ENCODE results near the gene SLC45A3.
A peak's percentile ranks its signal among the peaks of the same experiment; 100 is the strongest.

Gene SLC45A3

GRCh38 chr1:205619376-205619775, 60.9 kb downstream of the SLC45A3 start:
- H3K79me2 ChIP-seq (ENCODE audit: control insufficient read depth, insufficient read depth, low read length, unreplicated experiment), result peaks cover 9% of the 10 kb centered on the region
- peaks cover 18% of the 10 kb centered on the region; the same call in 1 of the 2 replicates for H3K36me3 ChIP-seq (ENCODE audit: insufficient read depth, low read length)
- H3K4me1 ChIP-seq (ENCODE audit: control insufficient read depth, insufficient read depth, low read length, unreplicated experiment), result peaks cover 2% of the 10 kb centered on the region

DNA sequence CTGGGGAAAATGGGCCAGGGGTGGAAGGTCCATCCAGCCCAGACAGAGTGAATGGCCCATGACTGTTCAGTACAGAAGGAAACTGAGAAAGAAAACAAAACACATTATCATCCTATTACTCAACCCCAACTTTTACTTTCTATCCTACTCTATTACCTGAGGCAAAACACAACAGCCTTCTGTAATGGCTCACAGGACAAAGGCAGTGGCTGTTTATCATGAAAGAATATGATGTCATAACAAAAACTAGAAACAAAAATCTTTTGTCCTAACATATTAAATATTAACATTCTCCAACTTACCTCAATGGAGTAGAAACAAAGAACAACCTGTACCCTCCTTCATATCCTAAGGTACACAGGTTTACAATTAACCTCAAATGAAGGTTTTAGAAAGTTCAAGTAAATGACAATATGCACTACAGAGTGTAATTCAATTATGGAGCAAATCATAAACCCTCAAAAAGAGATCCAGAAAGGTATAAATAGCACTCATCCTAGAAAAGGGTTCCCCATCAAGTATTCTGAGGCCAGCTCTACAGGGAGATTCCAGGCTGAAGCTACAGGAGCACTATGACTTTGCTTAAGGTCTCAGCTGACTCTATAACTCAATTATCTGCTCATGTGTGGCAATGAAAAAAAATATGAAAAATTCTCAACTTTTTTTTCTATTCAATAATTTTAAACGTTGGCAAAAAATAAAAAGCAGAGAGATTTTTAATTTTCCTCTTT, 63.6 kb downstream of the SLC45A3 start:
- H3K27me3 ChIP-seq (ENCODE audit: insufficient read depth, low read length), result no peaks in the 10 kb centered on the region
- H3K79me2 ChIP-seq (ENCODE audit: control insufficient read depth, insufficient read depth, low read length, unreplicated experiment), result no peaks in the 10 kb centered on the region
- H3K27ac ChIP-seq (ENCODE audit: low read depth, low read length), result no peak overlapping the region
- no peak overlapping the region for H2AFZ ChIP-seq (ENCODE audit: low read length, unreplicated experiment)
- no peak overlapping the region for H3K4me3 ChIP-seq (ENCODE audit: low read depth, low read length)
- H3K36me3 ChIP-seq (ENCODE audit: insufficient read depth, low read length), result peaks cover 25% of the 10 kb centered on the region; the same call in 1 of the 2 replicates
- H3K4me1 ChIP-seq (ENCODE audit: control insufficient read depth, insufficient read depth, low read length, unreplicated experiment), result peaks cover 2% of the 10 kb centered on the region

More at GRCh38 chr1:205619376-205619775, 60.9 kb downstream of the SLC45A3 start:
- no peak overlapping the region for H3K4me3 ChIP-seq (ENCODE audit: low read depth, low read length)
- H3K27ac ChIP-seq (ENCODE audit: low read depth, low read length), result no peak overlapping the region
- no peaks in the 10 kb centered on the region for H3K27me3 ChIP-seq (ENCODE audit: insufficient read depth, low read length)
- no peak overlapping the region for H2AFZ ChIP-seq (ENCODE audit: low read length, unreplicated experiment)

- Histone ChIP-seq H3K27me3 (ENCODE audit: insufficient read depth, low read length) (no peaks in the 10 kb centered on the region), H3K4me3 (ENCODE audit: low read depth, low read length) (no peak overlapping the region), H3K4me1 (ENCODE audit: control insufficient read depth, insufficient read depth, low read length, unreplicated experiment) (peaks cover 6% of the 10 kb centered on the region), H3K79me2 (ENCODE audit: control insufficient read depth, insufficient read depth, low read length, unreplicated experiment) (peaks cover 5% of the 10 kb centered on the region), H2AFZ (ENCODE audit: low read length, unreplicated experiment) (no peak overlapping the region), H3K27ac (ENCODE audit: low read depth, low read length) (no peak overlapping the region), H3K36me3 (ENCODE audit: insufficient read depth, low read length) (peaks cover 25% of the 10 kb centered on the region; the same call in 1 of the 2 replicates)
Observed at GRCh38 chr1:205615789-205616188, 64.5 kb downstream of the SLC45A3 start.

- H3K36me3 ChIP-seq (ENCODE audit: insufficient read depth, low read length), result peaks cover 11% of the 10 kb centered on the region; the same call in 1 of the 2 replicates
- H3K79me2 ChIP-seq (ENCODE audit: control insufficient read depth, insufficient read depth, low read length, unreplicated experiment), result peaks cover 7% of the 10 kb centered on the region
- no peaks in the 10 kb centered on the region for H3K27me3 ChIP-seq (ENCODE audit: insufficient read depth, low read length)
- no peak overlapping the region for H3K27ac ChIP-seq (ENCODE audit: low read depth, low read length)
- no peak overlapping the region for H2AFZ ChIP-seq (ENCODE audit: low read length, unreplicated experiment)
- H3K4me1 ChIP-seq (ENCODE audit: control insufficient read depth, insufficient read depth, low read length, unreplicated experiment), result peaks cover 17% of the 10 kb centered on the region
- H3K4me3 ChIP-seq (ENCODE audit: low read depth, low read length), result no peak overlapping the region
Observed at GRCh38 chr1:205613854-205614412, 66.4 kb downstream of the SLC45A3 start.

DNA sequence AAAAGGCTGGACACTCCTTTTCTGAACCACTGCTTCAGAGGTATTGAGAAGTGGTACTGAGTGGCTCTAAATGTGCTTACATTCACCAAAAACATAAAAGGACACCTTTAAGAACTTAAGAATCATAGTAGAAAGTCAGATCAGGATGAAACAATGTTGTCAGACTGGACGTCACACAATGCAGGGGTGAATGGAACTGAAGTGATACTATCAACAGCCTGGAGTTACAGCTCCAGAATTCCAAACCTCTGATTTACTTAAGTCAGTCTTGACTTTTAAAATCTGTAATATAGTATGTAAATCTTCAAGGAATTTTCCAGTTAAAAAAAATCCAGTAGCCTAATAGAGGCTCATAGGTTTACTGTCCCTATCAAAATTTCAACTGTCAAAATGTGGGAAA, 67.8 kb downstream of the SLC45A3 start:
- H3K4me3 ChIP-seq (ENCODE audit: low read depth, low read length), result no peak overlapping the region
- H3K4me1 ChIP-seq (ENCODE audit: control insufficient read depth, insufficient read depth, low read length, unreplicated experiment), result peaks cover 17% of the 10 kb centered on the region
- peaks cover 7% of the 10 kb centered on the region for H3K79me2 ChIP-seq (ENCODE audit: control insufficient read depth, insufficient read depth, low read length, unreplicated experiment)
- no peak overlapping the region for H3K27ac ChIP-seq (ENCODE audit: low read depth, low read length)
- H3K27me3 ChIP-seq (ENCODE audit: insufficient read depth, low read length), result no peaks in the 10 kb centered on the region
- H2AFZ ChIP-seq (ENCODE audit: low read length, unreplicated experiment), result no peak overlapping the region
- peaks cover 11% of the 10 kb centered on the region; the same call in 1 of the 2 replicates for H3K36me3 ChIP-seq (ENCODE audit: insufficient read depth, low read length)

- no peak overlapping the region for H2AFZ ChIP-seq (ENCODE audit: low read length, unreplicated experiment)
- H3K4me1 ChIP-seq (ENCODE audit: control insufficient read depth, insufficient read depth, low read length, unreplicated experiment), result peaks cover 17% of the 10 kb centered on the region
- peaks cover 7% of the 10 kb centered on the region for H3K79me2 ChIP-seq (ENCODE audit: control insufficient read depth, insufficient read depth, low read length, unreplicated experiment)
- H3K36me3 ChIP-seq (ENCODE audit: insufficient read depth, low read length), result peaks cover 11% of the 10 kb centered on the region; the same call in 1 of the 2 replicates
- H3K4me3 ChIP-seq (ENCODE audit: low read depth, low read length), result no peak overlapping the region
- H3K27me3 ChIP-seq (ENCODE audit: insufficient read depth, low read length), result no peaks in the 10 kb centered on the region
- no peak overlapping the region for H3K27ac ChIP-seq (ENCODE audit: low read depth, low read length)
Observed at GRCh38 chr1:205612104-205612503, 68.2 kb downstream of the SLC45A3 start.

- H3K27ac ChIP-seq (ENCODE audit: low read depth, low read length), result no peak overlapping the region
- H3K36me3 ChIP-seq (ENCODE audit: insufficient read depth, low read length), result peaks cover 11% of the 10 kb centered on the region
- H3K27me3 ChIP-seq (ENCODE audit: insufficient read depth, low read length), result no peaks in the 10 kb centered on the region
- H3K4me1 ChIP-seq (ENCODE audit: control insufficient read depth, insufficient read depth, low read length, unreplicated experiment), result peaks cover 17% of the 10 kb centered on the region
- H3K79me2 ChIP-seq (ENCODE audit: control insufficient read depth, insufficient read depth, low read length, unreplicated experiment), result peaks cover 7% of the 10 kb centered on the region
- H2AFZ ChIP-seq (ENCODE audit: low read length, unreplicated experiment), result no peak overlapping the region
- no peak overlapping the region for H3K4me3 ChIP-seq (ENCODE audit: low read depth, low read length)
Observed at GRCh38 chr1:205610901-205611466, 69.3 kb downstream of the SLC45A3 start.

GRCh38 chr1:205610036-205610435, 70.3 kb downstream of the SLC45A3 start:
- peaks cover 17% of the 10 kb centered on the region for H3K4me1 ChIP-seq (ENCODE audit: control insufficient read depth, insufficient read depth, low read length, unreplicated experiment)
- H3K27me3 ChIP-seq (ENCODE audit: insufficient read depth, low read length), result no peaks in the 10 kb centered on the region
- no peak overlapping the region; the same call in 1 of the 2 replicates for H3K4me3 ChIP-seq (ENCODE audit: low read depth, low read length)
- peak overlapping the region; percentile 53 for H3K27ac ChIP-seq (ENCODE audit: low read depth, low read length)
- no peak overlapping the region for H2AFZ ChIP-seq (ENCODE audit: low read length, unreplicated experiment)
- H3K36me3 ChIP-seq (ENCODE audit: insufficient read depth, low read length), result peaks cover 11% of the 10 kb centered on the region
- H3K79me2 ChIP-seq (ENCODE audit: control insufficient read depth, insufficient read depth, low read length, unreplicated experiment), result peaks cover 7% of the 10 kb centered on the region

Data from ACC112 (cell line).